Naive thymus-derived CD4-positive, alpha-beta T cell (primary cell): ENCODE data around the gene MED14. TPM values are rescaled to one million over a fixed set of nuclear protein-coding genes. Genes with fewer than 3 reads are reported as not detected.

Source experiments
- ATAC-seq: fragments of 150-1000 bp; cut with Tn5 transposase; 2 replicates; pipeline ENCODE4 v1.10.0; 2021; ENCODE audit warnings: mild to moderate bottlenecking, moderate library complexity
- CTCF ChIA-PET: fragments of 350-600 bp; sonication (Branson Sonifier 250); formaldehyde crosslinking; loops from one replicate; lab custom pipeline; 2021; ENCODE audit warnings: antibody characterized with exemption; lab: Charles Lee
- POLR2A ChIA-PET: fragments of 350-600 bp; sonication (Branson Sonifier 250); formaldehyde crosslinking; loops from one replicate; lab custom pipeline; 2021; ENCODE audit warnings: antibody characterized with exemption, inconsistent platforms; lab: Charles Lee
- DNase-seq, 9 donors: peaks; one replicate each; pipeline versions ENCODE4 v3.0.0 to v3.0.0-alpha.2; 2020 to 2022; ENCODE audit warnings: mixed read lengths in 1 of 9
- H3K27ac ChIP-seq: one replicate; pipeline ENCODE4 v1.7.0; 2013; ENCODE audit warnings: mild to moderate bottlenecking, low read depth, low read length, moderate library complexity
- H3K27me3 ChIP-seq, 2 donors: one replicate each; pipeline ENCODE4 v1.7.0; 2013; ENCODE audit warnings: low read length in 2 of 2, mild to moderate bottlenecking in 2 of 2, moderate library complexity in 2 of 2; ENCODE audit not compliant: control insufficient read depth in 2 of 2, insufficient read depth in 2 of 2
- H3K36me3 ChIP-seq, 3 experiments: 1 replicate in 2 of 3; 2 replicates in 1 of 3; pipeline ENCODE4 v1.7.0; 2013; ENCODE audit warnings: low read length in 3 of 3, mild to moderate bottlenecking in 3 of 3, moderate library complexity in 1 of 3; ENCODE audit not compliant: insufficient read depth in 3 of 3, control insufficient read depth in 2 of 3
- H3K4me1 ChIP-seq, 2 donors: one replicate each; pipeline ENCODE4 v1.7.0; 2013; ENCODE audit warnings: low read length in 2 of 2, mild to moderate bottlenecking in 2 of 2, moderate library complexity in 1 of 2; ENCODE audit not compliant: control insufficient read depth in 2 of 2, insufficient read depth in 2 of 2
- H3K4me3 ChIP-seq: 2 replicates; pipeline ENCODE4 v1.7.0; 2013; ENCODE audit warnings: mild to moderate bottlenecking, low read length
- H3K9me3 ChIP-seq, 3 experiments: 1 replicate in 2 of 3; 2 replicates in 1 of 3; pipeline ENCODE4 v1.7.0; 2013; ENCODE audit warnings: low read length in 3 of 3; ENCODE audit not compliant: control insufficient read depth in 2 of 3
- H3K27ac Mint-ChIP-seq, 9 donors: one replicate each; pipeline ENCODE4 v1.8.0; 2020 to 2022; ENCODE audit warnings: mixed read lengths in 9 of 9, mild to moderate bottlenecking in 8 of 9, moderate library complexity in 5 of 9, inconsistent platforms in 2 of 9
- H3K27me3 Mint-ChIP-seq, 5 donors: one replicate each; pipeline ENCODE4 v1.8.0; 2021 to 2022; ENCODE audit warnings: mixed read lengths in 5 of 5, mild to moderate bottlenecking in 1 of 5
- H3K36me3 Mint-ChIP-seq, 5 donors: one replicate each; pipeline ENCODE4 v1.8.0; 2020 to 2022; ENCODE audit warnings: mixed read lengths in 5 of 5, mild to moderate bottlenecking in 3 of 5, inconsistent platforms in 1 of 5
- H3K4me1 Mint-ChIP-seq, 7 donors: one replicate each; pipeline ENCODE4 v1.8.0; 2020 to 2022; ENCODE audit warnings: mixed read lengths in 7 of 7, mild to moderate bottlenecking in 3 of 7, inconsistent platforms in 1 of 7
- H3K4me3 Mint-ChIP-seq, 10 donors: one replicate each; pipeline ENCODE4 v1.8.0; 2020 to 2022; ENCODE audit warnings: mild to moderate bottlenecking in 10 of 10, mixed read lengths in 10 of 10, moderate library complexity in 6 of 10, inconsistent platforms in 2 of 10
- H3K9me3 Mint-ChIP-seq, 11 donors: one replicate each; pipeline ENCODE4 v1.8.0; 2020 to 2022; ENCODE audit warnings: mixed read lengths in 11 of 11, mild to moderate bottlenecking in 4 of 11, inconsistent platforms in 1 of 11, moderate library complexity in 1 of 11
- intact Hi-C, 2 donors: fragments of 100-400 bp; cut with micrococcal nuclease; formaldehyde crosslinking; loops; one replicate each; pipeline ENCODE4 v1.15.1; 2023
- polyA plus RNA-seq, 2 donors: library from polyadenylated mRNA; unstranded; fragments of 300-500 nt; fragmentation: Illumina TruSeq; gene quantifications; one replicate each; pipeline ENCODE4 v1.2.3, GENCODE V29; 2021
- total RNA-seq, 6 experiments: library from RNA in 5 of 6; stranded (reverse) in 5 of 6; gene quantifications; 1 replicate in 5 of 6; 2 replicates in 1 of 6; pipeline ENCODE4 v1.2.3 and lab custom pipeline; 2021 to 2026

The MED14 gene
- total and polyA plus RNA-seq, 7 experiments from 2014 or later: 6.9 to 49.5 (median 42.1) TPM

DNA sequence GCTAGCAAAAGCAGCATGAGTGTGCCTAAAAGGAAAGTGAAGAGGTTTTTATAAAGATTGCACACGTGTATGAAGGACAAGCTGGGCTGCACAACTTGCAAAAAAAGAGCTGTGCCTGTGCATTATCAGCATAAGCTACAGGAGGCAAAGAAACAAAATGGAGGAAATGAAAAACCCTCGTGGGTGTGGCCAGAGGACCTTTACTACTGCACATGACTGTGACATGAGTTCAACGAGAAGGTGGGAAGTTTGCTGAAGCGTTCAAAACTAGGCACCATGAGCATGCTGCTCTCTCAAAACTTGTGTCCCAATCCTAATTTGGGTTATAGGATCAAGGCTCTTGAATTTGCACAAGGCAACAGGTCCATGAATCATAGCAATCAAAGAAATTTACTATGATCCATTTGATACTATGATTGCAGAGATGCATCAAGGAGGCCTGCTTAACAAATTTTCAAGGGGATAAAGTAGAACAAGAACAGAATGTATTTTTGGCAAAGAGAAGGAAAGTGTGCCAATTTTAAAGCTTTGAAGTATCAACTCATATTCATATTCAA lies 49.9 kb downstream of the MED14 start:
- H3K27ac Mint-ChIP-seq: peak overlapping the region in 5 of 9 donors; percentile 21 to 57 (median 32)
- H3K36me3 Mint-ChIP-seq: peaks cover 9 to 56% (median 15%) of the 10 kb centered on the region in 5 donors
- Histone ChIP-seq H3K27me3 (no peaks in the 10 kb centered on the region), H3K9me3 (no peaks in the 10 kb centered on the region), H3K36me3 (peaks cover 4 to 34% (median 4%) of the 10 kb centered on the region in 3 experiments), H3K4me3 (no peak overlapping the region), H3K27ac (no peak overlapping the region), H3K4me1 (no peaks in the 10 kb centered on the region)
- no peak for ATAC-seq
- H3K27me3 Mint-ChIP-seq: no peaks in the 10 kb centered on the region
- POLR2A ChIA-PET: no interaction called here
- DNase-seq: no peak
- CTCF ChIA-PET: interaction anchor here (0.6 to 1.5 kb wide), 2 partner anchors 429 to 495 kb away, joined by 3 to 4 read pairs; no protein-coding TSS in a partner anchor
- intact Hi-C loops: no loop called here
- no peaks in the 10 kb centered on the region for H3K9me3 Mint-ChIP-seq
- peaks cover 5 to 26% (median 17%) of the 10 kb centered on the region in 7 donors for H3K4me1 Mint-ChIP-seq
- H3K4me3 Mint-ChIP-seq: no peak overlapping the region

- H3K4me3 Mint-ChIP-seq: no peak overlapping the region
- H3K36me3 ChIP-seq: peaks cover 4 to 44% (median 9%) of the 10 kb centered on the region in 3 experiments
- H3K9me3 ChIP-seq: no peaks in the 10 kb centered on the region
- no peak for DNase-seq
- H3K9me3 Mint-ChIP-seq: no peaks in the 10 kb centered on the region
- intact Hi-C loops: no loop called here
- H3K27ac Mint-ChIP-seq: peak overlapping the region in 1 of 9 donors; percentile 48
- POLR2A ChIA-PET: no interaction called here
- no peaks in the 10 kb centered on the region for H3K4me1 ChIP-seq
- CTCF ChIA-PET: interaction anchor here (0.7 kb wide), 1 partner anchor 113 kb away, joined by 3 read pairs; no protein-coding TSS in a partner anchor
- H3K27me3 Mint-ChIP-seq: no peaks in the 10 kb centered on the region
- peaks cover 9 to 67% (median 15%) of the 10 kb centered on the region in 5 donors for H3K36me3 Mint-ChIP-seq
- H3K27ac ChIP-seq: no peak overlapping the region
- H3K27me3 ChIP-seq: no peaks in the 10 kb centered on the region
- ATAC-seq: no peak
- peaks cover 5 to 26% (median 17%) of the 10 kb centered on the region in 7 donors for H3K4me1 Mint-ChIP-seq
- no peak overlapping the region for H3K4me3 ChIP-seq
Measured at GRCh38 chrX:40684092-40684491, 51.2 kb downstream of the MED14 start.

DNA sequence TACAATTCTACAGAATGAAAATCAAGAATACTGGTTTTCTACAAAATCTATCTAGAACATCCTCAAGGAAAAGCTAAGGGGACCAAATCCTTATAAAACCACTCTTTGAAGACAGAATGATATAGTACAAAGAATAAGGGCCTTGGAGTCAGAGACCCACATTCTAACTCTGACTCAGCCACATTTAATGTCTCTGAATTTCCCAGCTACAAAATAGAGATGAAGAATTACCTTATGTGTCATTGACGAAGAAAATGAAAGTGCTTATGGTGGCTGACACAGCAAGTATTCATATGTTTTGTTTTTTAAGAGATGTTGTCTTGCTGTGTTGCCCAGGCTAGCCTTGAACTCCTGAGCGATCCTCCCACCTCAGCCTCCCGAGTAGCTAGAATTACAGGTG lies 52.1 kb downstream of the MED14 start:
- H3K27me3 ChIP-seq: no peaks in the 10 kb centered on the region
- Mint-ChIP-seq H3K4me3 (peak overlapping the region in 1 of 10 donors; percentile 34), H3K4me1 (peaks cover 7 to 26% (median 18%) of the 10 kb centered on the region in 7 donors), H3K9me3 (no peaks in the 10 kb centered on the region), H3K27me3 (no peaks in the 10 kb centered on the region), H3K27ac (peak overlapping the region in 2 of 9 donors; percentile 11 to 18), H3K36me3 (peaks cover 9 to 68% (median 16%) of the 10 kb centered on the region in 5 donors)
- peaks cover 4 to 44% (median 7%) of the 10 kb centered on the region in 3 experiments for H3K36me3 ChIP-seq
- no peaks in the 10 kb centered on the region for H3K4me1 ChIP-seq
- H3K9me3 ChIP-seq: no peaks in the 10 kb centered on the region
- H3K4me3 ChIP-seq: no peak overlapping the region
- intact Hi-C loops: no loop called here
- ChIA-PET POLR2A (no interaction called here), CTCF (no interaction called here)
- DNase-seq (no peak), ATAC-seq (no peak)
- H3K27ac ChIP-seq: no peak overlapping the region

DNA sequence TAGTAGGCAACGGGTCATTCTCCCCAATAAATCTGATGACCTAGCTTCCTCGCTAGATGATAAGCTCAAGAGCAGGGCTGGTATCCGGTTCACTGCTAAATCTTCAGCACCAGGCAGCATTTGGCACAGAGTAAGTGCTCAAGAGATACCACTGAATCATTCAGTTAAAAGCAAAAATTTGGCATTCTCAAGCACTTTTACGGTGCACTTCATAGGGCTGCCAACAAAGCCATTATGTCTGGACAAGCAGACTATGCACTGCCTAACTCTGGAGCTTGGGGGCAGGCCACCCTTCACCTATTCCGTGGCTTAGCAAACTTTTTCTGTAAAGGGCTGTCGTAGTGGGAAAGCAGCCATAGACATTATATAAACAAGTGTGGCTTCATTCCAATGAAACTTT lies 64.2 kb downstream of the MED14 start:
- H3K4me3 ChIP-seq: no peak overlapping the region
- H3K27ac Mint-ChIP-seq: no peak overlapping the region
- peaks cover 7 to 55% (median 21%) of the 10 kb centered on the region in 5 donors for H3K36me3 Mint-ChIP-seq
- ChIA-PET POLR2A (no interaction called here), CTCF (no interaction called here)
- no peak overlapping the region for H3K4me3 Mint-ChIP-seq
- no peaks in the 10 kb centered on the region for H3K27me3 ChIP-seq
- intact Hi-C loops: no loop called here
- peaks cover 0 to 6% (median 0%) of the 10 kb centered on the region in 7 donors for H3K4me1 Mint-ChIP-seq
- H3K27me3 Mint-ChIP-seq: no peaks in the 10 kb centered on the region
- H3K9me3 Mint-ChIP-seq: no peaks in the 10 kb centered on the region
- no peak overlapping the region for H3K27ac ChIP-seq
- peaks cover 0 to 60% (median 0%) of the 10 kb centered on the region in 3 experiments for H3K36me3 ChIP-seq
- ATAC-seq (no peak), DNase-seq (no peak)
- H3K4me1 ChIP-seq: no peaks in the 10 kb centered on the region
- H3K9me3 ChIP-seq: no peaks in the 10 kb centered on the region

GRCh38 chrX:40663880-40664630 lies 71.3 kb downstream of the MED14 start:
- Histone ChIP-seq H3K4me3 (no peak overlapping the region), H3K9me3 (no peaks in the 10 kb centered on the region), H3K27ac (peak overlapping the region; percentile 1), H3K36me3 (peaks cover 0 to 55% (median 4%) of the 10 kb centered on the region in 3 experiments), H3K4me1 (peaks cover 0 to 11% of the 10 kb centered on the region in 2 donors), H3K27me3 (no peaks in the 10 kb centered on the region)
- Mint-ChIP-seq H3K4me3 (no peak overlapping the region), H3K36me3 (peaks cover 0 to 64% (median 18%) of the 10 kb centered on the region in 5 donors), H3K27ac (peak overlapping the region in 3 of 9 donors; percentile 41 to 72 (median 53)), H3K4me1 (peaks cover 0 to 11% (median 0%) of the 10 kb centered on the region in 7 donors), H3K9me3 (no peaks in the 10 kb centered on the region), H3K27me3 (no peaks in the 10 kb centered on the region)
- no peak for DNase-seq
- no peak for ATAC-seq
- ChIA-PET CTCF (interaction anchor here (0.6 to 1.2 kb wide), 2 partner anchors 10 to 12 kb away, joined by 3 read pairs; no protein-coding TSS in a partner anchor), POLR2A (no interaction called here)
- intact Hi-C loops: no loop called here

GRCh38 chrX:40663078-40663740 lies 72.1 kb downstream of the MED14 start:
- intact Hi-C loops: no loop called here
- CTCF ChIA-PET: interaction anchor here (1.2 kb wide), 1 partner anchor 11 kb away, joined by 3 read pairs; no protein-coding TSS in a partner anchor

More at GRCh38 chrX:40663078-40663740, 72.1 kb downstream of the MED14 start:
- DNase-seq (no peak), ATAC-seq (peak; percentile 47)
- no peaks in the 10 kb centered on the region for H3K27me3 Mint-ChIP-seq
- POLR2A ChIA-PET: no interaction called here
- H3K9me3 Mint-ChIP-seq: no peaks in the 10 kb centered on the region
- peaks cover 0 to 11% of the 10 kb centered on the region in 2 donors for H3K4me1 ChIP-seq
- H3K27ac Mint-ChIP-seq: peak overlapping the region; percentile 14 to 72 (median 52)
- peaks cover 0 to 49% (median 4%) of the 10 kb centered on the region in 3 experiments for H3K36me3 ChIP-seq
- H3K27me3 ChIP-seq: no peaks in the 10 kb centered on the region
- peak overlapping the region; percentile 1 for H3K27ac ChIP-seq
- peak overlapping the region in 1 of 10 donors; percentile 12 for H3K4me3 Mint-ChIP-seq
- no peaks in the 10 kb centered on the region for H3K9me3 ChIP-seq
- H3K36me3 Mint-ChIP-seq: peaks cover 0 to 64% (median 18%) of the 10 kb centered on the region in 5 donors
- H3K4me3 ChIP-seq: no peak overlapping the region
- peaks cover 0 to 11% (median 0%) of the 10 kb centered on the region in 7 donors for H3K4me1 Mint-ChIP-seq
